MM.1S (cell line): ENCODE data around the gene PIGN.

Experiments
- DNase-seq: peaks from one replicate; pipeline ENCODE4 v3.0.0-alpha.2; 2015
- H2AFZ ChIP-seq: fragments of 300-600 bp; sonication (generic); 2 replicates; pipeline ENCODE4 v1.6.0; 2016; ENCODE audit warnings: antibody characterized with exemption, low read length
- H3F3A ChIP-seq: fragments of 300-600 bp; sonication (generic); 2 replicates; pipeline ENCODE4 v1.6.1; 2016; ENCODE audit warnings: mild to moderate bottlenecking, antibody characterized with exemption, low read length, moderate library complexity, mixed read lengths; ENCODE audit not compliant: insufficient read depth
- H3K27ac ChIP-seq: fragments of 300-600 bp; sonication (generic); 2 replicates; pipeline ENCODE4 v1.5.1; 2016; ENCODE audit warnings: mild to moderate bottlenecking, low read length
- H3K27me3 ChIP-seq: fragments of 300-600 bp; sonication (generic); replicated peaks from 2 replicates; pipeline ENCODE4 v1.6.0; 2016; ENCODE audit warnings: low read length; ENCODE audit not compliant: insufficient read depth
- H3K36me3 ChIP-seq: fragments of 300-600 bp; sonication (generic); replicated peaks from 2 replicates; pipeline ENCODE4 v1.6.1; 2016; ENCODE audit warnings: mild to moderate bottlenecking, low read length, mixed read lengths; ENCODE audit not compliant: insufficient read depth
- H3K4me1 ChIP-seq: fragments of 300-600 bp; sonication (generic); 2 replicates; pipeline ENCODE4 v1.6.1; 2016; ENCODE audit warnings: low read length, mixed read lengths
- H3K4me2 ChIP-seq: fragments of 300-600 bp; sonication (generic); 2 replicates; pipeline ENCODE4 v1.6.0; 2016; ENCODE audit warnings: low read depth, low read length
- H3K4me3 ChIP-seq: fragments of 300-600 bp; sonication (generic); 2 replicates; pipeline ENCODE4 v1.5.1; 2016; ENCODE audit warnings: low read length, mixed read lengths
- H3K79me2 ChIP-seq: fragments of 300-600 bp; sonication (generic); 2 replicates; pipeline ENCODE4 v1.6.1; 2016; ENCODE audit warnings: mixed run types, low read length, mixed read lengths
- H3K9ac ChIP-seq: fragments of 300-600 bp; sonication (generic); 2 replicates; pipeline ENCODE4 v1.6.1; 2016; ENCODE audit warnings: low read length, mixed read lengths
- H3K9me2 ChIP-seq: fragments of 300-600 bp; sonication (generic); replicated peaks from 2 replicates; pipeline ENCODE4 v1.6.1; 2016; ENCODE audit warnings: mild to moderate bottlenecking, low read length, mixed read lengths; ENCODE audit not compliant: insufficient read depth
- H3K9me3 ChIP-seq: fragments of 300-600 bp; sonication (generic); replicated peaks from 2 replicates; pipeline ENCODE4 v1.6.1; 2016; ENCODE audit warnings: mild to moderate bottlenecking, low read length, mixed read lengths; ENCODE audit not compliant: insufficient read depth
- H4K20me1 ChIP-seq: fragments of 300-600 bp; sonication (generic); 2 replicates; pipeline ENCODE4 v1.6.1; 2016; ENCODE audit warnings: mild to moderate bottlenecking, low read length, moderate library complexity, mixed read lengths; ENCODE audit not compliant: insufficient read depth
- CTCF ChIP-seq: fragments of 300-600 bp; sonication (generic); IDR thresholded peaks from 2 replicates; pipeline ENCODE4 v1.5.1; 2016; ENCODE audit warnings: antibody characterized with exemption, low read length, mixed read lengths
- EZH2 ChIP-seq: fragments of 300-600 bp; sonication (generic); optimal IDR thresholded peaks from 2 replicates; pipeline ENCODE3; 2017; ENCODE audit warnings: low read depth, mild to moderate bottlenecking, antibody characterized with exemption, low read length, mixed read lengths
- EZH2phosphoT487 ChIP-seq: fragments of 300-600 bp; sonication (generic); IDR thresholded peaks from 2 replicates; pipeline ENCODE4 v1.6.1; 2018; ENCODE audit warnings: antibody characterized with exemption, low read length

Gene PIGN

GRCh38 chr18:62186774-62187542 is at the start of gene PIGN, which contains the start of gene RELCH:
Gene PIGN (minus strand): TSS chr18:62187056. CDS start chr18:62161353, 25,703 bp downstream.
Gene RELCH (plus strand): TSS chr18:62187255. CDS start chr18:62187506, 251 bp downstream.
- peak within 1 kb of the TSS; percentile 83 for H3K27ac ChIP-seq
- peak within 1 kb of the TSS; percentile 99 for H2AFZ ChIP-seq
- peaks cover 9% of the 10 kb centered on the region; the same call in 1 of the 2 replicates for H3K4me1 ChIP-seq
- H3K4me2 ChIP-seq: peak within 1 kb of the TSS; percentile 85
- peaks cover 13% of the 10 kb centered on the region for H3F3A ChIP-seq
- no peaks in the 10 kb centered on the region for H3K27me3 ChIP-seq
- no peaks in the 10 kb centered on the region for H3K9me3 ChIP-seq
- H3K9ac ChIP-seq: peak within 1 kb of the TSS; percentile 91
- peaks cover 57% of the 10 kb centered on the region for H3K79me2 ChIP-seq
- H4K20me1 ChIP-seq: peaks cover 7% of the 10 kb centered on the region; the same call in 1 of the 2 replicates
- DNase-seq: peak; percentile 99
- H3K9me2 ChIP-seq: no peaks in the 10 kb centered on the region
- H3K36me3 ChIP-seq: no peaks in the 10 kb centered on the region
- H3K4me3 ChIP-seq: peak within 1 kb of the TSS; percentile 100
- TF ChIP-seq CTCF (no peak), EZH2 (no peak), EZH2phosphoT487 (no peak)

GRCh38 chr18:62236252-62236651 is 49.4 kb upstream of the PIGN start:
- Histone ChIP-seq H3K36me3 (peaks cover 3% of the 10 kb centered on the region; the same call in 1 of the 2 replicates), H3K9me2 (no peaks in the 10 kb centered on the region), H3K9me3 (no peaks in the 10 kb centered on the region), H3K27me3 (no peaks in the 10 kb centered on the region), H3K27ac (no peak overlapping the region), H3K79me2 (no peaks in the 10 kb centered on the region), H3K4me1 (no peaks in the 10 kb centered on the region), H3K9ac (no peak overlapping the region), H3F3A (no peaks in the 10 kb centered on the region), H3K4me3 (no peak overlapping the region), H2AFZ (no peak overlapping the region), H3K4me2 (no peak overlapping the region), H4K20me1 (no peaks in the 10 kb centered on the region)
- no peak for TF ChIP-seq EZH2phosphoT487
- TF ChIP-seq CTCF: no peak
- TF ChIP-seq EZH2: no peak
- no peak for DNase-seq

DNA sequence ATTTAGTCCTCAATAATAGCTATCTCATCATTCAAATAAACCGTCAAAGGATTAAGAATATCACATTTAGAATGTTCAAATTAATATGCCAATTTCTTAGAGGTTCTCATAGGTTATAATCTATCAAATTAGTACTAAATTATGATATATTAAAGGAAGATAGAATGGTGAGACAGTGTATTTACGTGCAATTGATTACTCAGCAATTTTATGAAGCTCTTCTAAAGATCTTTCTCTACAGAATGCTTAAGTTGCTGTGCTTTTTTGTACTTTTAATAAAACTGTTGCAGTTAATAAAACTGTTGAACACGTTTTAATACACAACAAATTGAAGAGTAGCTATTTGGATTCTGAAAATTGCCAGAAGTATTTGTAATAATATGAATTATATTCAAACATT is 39.2 kb upstream of the PIGN start:
- H3K4me2 ChIP-seq: no peak overlapping the region
- no peaks in the 10 kb centered on the region for H3K27me3 ChIP-seq
- H3K4me3 ChIP-seq: no peak overlapping the region
- H2AFZ ChIP-seq: no peak overlapping the region
- no peaks in the 10 kb centered on the region for H3K9me2 ChIP-seq
- no peaks in the 10 kb centered on the region for H3K79me2 ChIP-seq
- no peak overlapping the region for H3K9ac ChIP-seq
- H3K9me3 ChIP-seq: no peaks in the 10 kb centered on the region
- DNase-seq: no peak
- H3F3A ChIP-seq: no peaks in the 10 kb centered on the region
- H3K27ac ChIP-seq: no peak overlapping the region
- no peaks in the 10 kb centered on the region; the same call in none of the 2 replicates for H3K36me3 ChIP-seq
- H3K4me1 ChIP-seq: peaks cover 8% of the 10 kb centered on the region; the same call in 1 of the 2 replicates
- no peaks in the 10 kb centered on the region for H4K20me1 ChIP-seq
- TF ChIP-seq EZH2 (no peak), EZH2phosphoT487 (no peak), CTCF (no peak)
